ENCODE data around the gene RPL14.

Gene RPL14

GRCh38 chr3:40456940-40457823 is at the start of gene RPL14:
RPL14 (plus strand) TSS chr3:40457339; CDS start chr3:40457472, 133 bp downstream.
- TF ChIP-seq CTCF (conservative IDR thresholded peaks at IDR 0.05; ENCODE audit: low read length) (no peak), EZH2phosphoT487 (IDR thresholded peaks at IDR 0.05; ENCODE audit: borderline replicate concordance) (no peak)
- no peaks in the 10 kb centered on the region for H3F3A ChIP-seq (ENCODE audit: low read depth)
- peaks cover 40% of the 10 kb centered on the region for H4K20me1 ChIP-seq (ENCODE audit: insufficient read depth, low read length, poor library complexity, severe bottlenecking)
- H2AFZ ChIP-seq (ENCODE audit: low read length): peak within 1 kb of the TSS; percentile 66
- peak within 1 kb of the TSS; percentile 93 for H3K4me2 ChIP-seq (ENCODE audit: low read depth, low read length, poor library complexity, severe bottlenecking)
- peak within 1 kb of the TSS; percentile 88 for H3K9ac ChIP-seq (ENCODE audit: low read depth, low read length, poor library complexity, severe bottlenecking)
- peaks cover 30% of the 10 kb centered on the region for H3K36me3 ChIP-seq (ENCODE audit: insufficient read depth, low read length)
- no peaks in the 10 kb centered on the region for H3K9me3 ChIP-seq (ENCODE audit: insufficient read depth, low read depth, low read length)
- H3K4me1 ChIP-seq (ENCODE audit: insufficient read depth, low read length, poor library complexity, severe bottlenecking): peaks cover 38% of the 10 kb centered on the region
- peak within 1 kb of the TSS; percentile 84 for H3K4me3 ChIP-seq (ENCODE audit: low read length, poor library complexity, severe bottlenecking)
- no peaks in the 10 kb centered on the region for H3K9me2 ChIP-seq (replicated peaks; ENCODE audit: low read depth, low read length)
- H3K79me2 ChIP-seq (ENCODE audit: insufficient read depth, low read length): peaks cover 43% of the 10 kb centered on the region
- no peaks in the 10 kb centered on the region for H3K27me3 ChIP-seq (ENCODE audit: insufficient read depth, low read length, poor library complexity, severe bottlenecking)

- H3K9me3 ChIP-seq (ENCODE audit: insufficient read depth, low read depth, low read length): no peaks in the 10 kb centered on the region
- H2AFZ ChIP-seq (ENCODE audit: low read length): no peak overlapping the region
- no peaks in the 10 kb centered on the region for H3K27me3 ChIP-seq (ENCODE audit: insufficient read depth, low read length, poor library complexity, severe bottlenecking)
- H3F3A ChIP-seq (ENCODE audit: low read depth): no peaks in the 10 kb centered on the region
- no peaks in the 10 kb centered on the region for H3K36me3 ChIP-seq (ENCODE audit: insufficient read depth, low read length)
- no peak overlapping the region for H3K4me3 ChIP-seq (ENCODE audit: low read length, poor library complexity, severe bottlenecking)
- TF ChIP-seq CTCF (conservative IDR thresholded peaks at IDR 0.05; ENCODE audit: low read length) (no peak), EZH2phosphoT487 (IDR thresholded peaks at IDR 0.05; ENCODE audit: borderline replicate concordance) (no peak)
- H3K79me2 ChIP-seq (ENCODE audit: insufficient read depth, low read length): no peaks in the 10 kb centered on the region
- no peaks in the 10 kb centered on the region for H4K20me1 ChIP-seq (ENCODE audit: insufficient read depth, low read length, poor library complexity, severe bottlenecking)
- H3K9ac ChIP-seq (ENCODE audit: low read depth, low read length, poor library complexity, severe bottlenecking): no peak overlapping the region
- no peaks in the 10 kb centered on the region for H3K4me1 ChIP-seq (ENCODE audit: insufficient read depth, low read length, poor library complexity, severe bottlenecking)
- no peaks in the 10 kb centered on the region for H3K9me2 ChIP-seq (replicated peaks; ENCODE audit: low read depth, low read length)
- no peak overlapping the region for H3K4me2 ChIP-seq (ENCODE audit: low read depth, low read length, poor library complexity, severe bottlenecking)
Observed at GRCh38 chr3:40407611-40408010, 49.5 kb upstream of the RPL14 start.

GRCh38 chr3:40414270-40414669 is 42.9 kb upstream of the RPL14 start:
- H4K20me1 ChIP-seq (ENCODE audit: insufficient read depth, low read length, poor library complexity, severe bottlenecking): no peaks in the 10 kb centered on the region
- H2AFZ ChIP-seq (ENCODE audit: low read length): no peak overlapping the region
- no peak overlapping the region for H3K9ac ChIP-seq (ENCODE audit: low read depth, low read length, poor library complexity, severe bottlenecking)
- no peaks in the 10 kb centered on the region for H3F3A ChIP-seq (ENCODE audit: low read depth)
- no peak overlapping the region for H3K4me2 ChIP-seq (ENCODE audit: low read depth, low read length, poor library complexity, severe bottlenecking)
- H3K79me2 ChIP-seq (ENCODE audit: insufficient read depth, low read length): no peaks in the 10 kb centered on the region
- H3K4me1 ChIP-seq (ENCODE audit: insufficient read depth, low read length, poor library complexity, severe bottlenecking): no peaks in the 10 kb centered on the region
- no peaks in the 10 kb centered on the region for H3K9me3 ChIP-seq (ENCODE audit: insufficient read depth, low read depth, low read length)
- no peak overlapping the region for H3K4me3 ChIP-seq (ENCODE audit: low read length, poor library complexity, severe bottlenecking)
- H3K36me3 ChIP-seq (ENCODE audit: insufficient read depth, low read length): no peaks in the 10 kb centered on the region
- no peak for TF ChIP-seq EZH2phosphoT487 (IDR thresholded peaks at IDR 0.05; ENCODE audit: borderline replicate concordance)
- no peak for TF ChIP-seq CTCF (conservative IDR thresholded peaks at IDR 0.05; ENCODE audit: low read length)
- peaks cover 7% of the 10 kb centered on the region for H3K27me3 ChIP-seq (ENCODE audit: insufficient read depth, low read length, poor library complexity, severe bottlenecking)
- H3K9me2 ChIP-seq (replicated peaks; ENCODE audit: low read depth, low read length): no peaks in the 10 kb centered on the region

All from Loucy (cell line).